ENCODE results near the gene CAND1.

Gene CAND1

GRCh38 chr12:67268896-67269632 is at the start of gene CAND1:
Gene CAND1, plus strand, starts transcription at chr12:67269358. Its CDS starts 360 bp downstream, at chr12:67269718.
- peak; percentile 95 for DNase-seq

DNA sequence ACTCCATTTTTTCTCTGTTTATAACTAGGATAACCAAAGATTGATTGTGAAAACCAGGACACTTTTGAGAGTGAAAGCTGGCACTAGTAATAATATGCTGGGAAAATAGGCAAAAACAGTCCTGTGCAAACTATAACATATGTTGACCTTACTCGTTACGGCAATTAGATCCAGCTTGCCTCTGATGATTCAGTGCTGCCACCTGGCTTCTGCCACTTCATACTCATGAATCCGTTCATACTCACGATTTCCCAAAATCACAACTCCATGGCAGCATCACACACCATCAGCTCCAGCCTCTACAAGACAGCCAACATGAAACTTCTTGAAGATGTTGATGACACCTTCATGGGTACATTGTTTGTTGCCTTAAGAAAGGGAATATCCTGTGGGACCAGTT is 49.1 kb upstream of the CAND1 start:
- peak; percentile 2 for DNase-seq

DNA sequence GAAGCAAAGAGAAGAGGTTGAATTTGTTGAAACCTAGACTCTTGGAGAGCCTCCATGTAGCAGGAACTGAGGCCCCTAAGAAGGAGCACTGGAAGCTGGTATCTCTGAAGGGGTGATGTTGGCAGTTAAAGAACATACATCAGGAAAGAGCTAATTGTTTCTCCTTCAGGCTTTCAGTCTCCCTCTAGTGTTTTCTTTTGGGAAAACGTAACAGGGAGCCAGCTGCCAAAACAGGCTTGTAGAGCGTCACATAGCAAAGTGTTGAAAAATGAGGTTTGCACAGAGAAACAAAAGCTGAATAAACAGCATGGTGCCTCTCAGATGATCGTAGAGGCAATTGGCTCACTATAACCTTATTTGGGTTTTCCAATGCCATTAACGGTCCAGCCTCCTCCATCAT is 46.9 kb upstream of the CAND1 start:
- DNase-seq = no peak

DNA sequence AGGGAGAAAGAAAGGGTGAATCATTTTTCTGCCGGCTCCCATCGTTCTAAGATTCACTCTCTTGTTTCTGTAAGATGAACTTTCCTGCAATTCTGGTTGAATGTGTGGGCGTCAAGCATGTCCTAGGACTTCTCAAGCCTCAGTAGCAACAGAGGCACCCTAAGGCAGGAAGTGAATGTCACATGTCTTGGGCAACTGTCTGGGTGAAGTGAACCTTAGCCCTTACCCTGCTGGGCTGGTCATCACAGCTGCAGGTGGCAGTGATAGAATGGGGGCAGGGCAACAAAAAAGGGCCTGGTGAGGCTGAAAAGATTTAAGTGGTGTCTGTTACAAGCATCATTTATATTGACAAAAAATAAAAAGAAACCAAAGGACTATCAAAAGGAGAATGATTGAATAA is 45.9 kb upstream of the CAND1 start:
- no peak for DNase-seq

DNA sequence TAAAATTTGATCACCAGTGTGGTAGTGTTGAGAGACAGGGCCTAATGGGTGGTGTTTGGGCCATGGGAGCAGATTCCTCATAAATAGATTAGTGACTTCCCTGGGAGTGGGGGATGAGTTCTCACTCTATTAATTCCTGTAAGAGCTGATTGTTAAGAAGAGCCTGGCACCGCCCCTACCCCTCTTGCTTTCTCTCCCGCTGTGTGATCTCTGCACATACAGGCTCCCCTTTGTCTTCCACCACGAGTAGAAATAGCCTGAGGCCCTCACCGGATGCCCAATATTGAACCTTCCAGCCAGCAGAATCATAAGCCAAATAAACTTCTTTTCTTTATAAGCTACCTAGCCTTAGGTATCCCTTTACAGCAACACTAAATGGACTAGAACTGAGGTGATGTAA is 31.9 kb upstream of the CAND1 start:
- DNase-seq = no peak

GRCh38 chr12:67239061-67239460 is 30.1 kb upstream of the CAND1 start:
- DNase-seq = no peak

DNA sequence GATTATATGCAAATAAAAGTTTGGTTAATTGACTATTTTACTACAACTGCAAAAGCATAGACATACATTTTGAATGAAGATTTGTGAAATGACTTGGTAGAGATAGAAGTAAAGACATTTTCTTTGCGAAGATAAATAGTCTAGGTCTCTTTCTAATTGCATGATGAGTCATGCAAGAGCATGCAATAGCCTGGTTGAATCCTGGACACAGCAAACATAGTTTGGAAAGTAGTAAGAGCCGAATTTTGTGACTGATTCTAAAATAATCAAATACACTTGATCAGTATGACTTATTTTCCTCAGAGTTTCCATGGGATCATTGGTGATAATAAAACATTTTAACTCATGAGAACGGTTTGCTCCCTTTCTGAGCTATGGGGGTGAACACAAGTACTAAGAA is 27.7 kb upstream of the CAND1 start:
- DNase-seq = no peak

GRCh38 chr12:67243260-67243659 is 25.9 kb upstream of the CAND1 start:
- no peak for DNase-seq

- no peak for DNase-seq
These were observed 23.6 kb upstream of the CAND1 start for GRCh38 chr12:67245571-67245970.

DNA sequence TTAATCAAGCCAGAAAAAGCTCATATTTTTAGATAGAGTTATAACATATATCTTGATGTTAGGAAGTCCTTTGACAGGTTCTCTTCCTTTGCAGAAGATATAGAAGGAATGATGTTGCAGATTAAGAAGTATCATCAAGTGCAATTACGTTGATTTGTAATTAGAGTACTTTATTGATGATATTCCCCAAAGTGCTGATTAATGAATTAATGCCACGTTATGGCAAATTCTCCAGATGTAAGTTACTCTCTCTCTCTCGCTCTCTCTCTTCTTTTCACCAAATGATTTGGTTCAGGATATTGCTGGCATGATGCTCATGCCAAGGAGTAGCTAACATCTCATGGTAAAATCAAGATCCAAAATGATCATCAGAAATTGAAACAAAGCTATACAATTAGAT is 18.1 kb upstream of the CAND1 start:
- no peak for DNase-seq

DNA sequence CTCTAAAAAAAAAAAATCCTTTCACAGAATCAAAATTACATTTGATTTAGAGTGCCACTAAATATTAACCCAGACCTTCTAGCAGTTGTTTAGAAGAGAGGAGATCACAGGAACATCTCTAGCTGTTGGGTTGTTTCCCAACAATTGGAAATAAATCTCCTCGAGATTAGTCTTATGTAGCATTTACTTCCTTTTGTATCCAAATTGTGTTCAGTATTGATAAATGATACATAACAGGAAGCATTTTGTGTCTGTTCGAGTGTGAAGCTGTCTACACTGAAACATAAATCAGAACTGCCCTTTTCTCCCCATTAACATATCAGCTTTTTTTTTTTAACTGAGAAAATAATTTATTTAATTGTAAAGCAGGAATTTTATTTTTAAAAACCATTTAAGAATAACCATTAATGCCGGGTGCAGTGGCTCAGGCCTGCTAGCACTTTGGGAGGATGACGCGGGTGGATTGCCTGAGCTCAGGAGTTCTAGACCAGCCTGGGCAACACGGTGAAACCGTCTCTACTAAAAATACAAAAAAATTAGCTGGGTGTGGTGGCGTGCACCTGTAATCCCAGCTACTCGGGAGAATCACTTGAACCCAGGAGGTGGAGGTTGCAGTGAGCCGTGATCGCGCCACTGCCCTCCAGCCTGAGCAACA is 14.7 kb upstream of the CAND1 start:
- DNase-seq = no peak

GRCh38 chr12:67256649-67257048 is 12.5 kb upstream of the CAND1 start:
- no peak for DNase-seq

DNA sequence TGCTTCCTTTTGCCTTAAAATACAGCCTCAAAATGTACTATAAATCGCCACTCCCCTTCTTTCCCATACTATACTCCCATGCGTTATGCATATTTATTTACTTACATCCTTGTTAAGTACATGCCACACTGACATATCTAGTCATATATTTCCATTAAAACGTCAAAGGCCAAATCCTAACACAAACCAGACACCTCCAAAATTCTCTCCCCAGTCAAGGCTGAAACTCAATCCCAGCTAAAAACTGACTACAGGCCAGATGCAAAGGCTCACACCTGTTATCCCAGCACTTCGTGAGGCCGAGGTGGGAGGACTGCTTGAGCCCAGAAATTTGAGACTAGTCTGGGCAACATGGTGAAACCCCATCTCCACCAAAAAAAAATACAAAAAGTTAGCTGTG is 5.7 kb upstream of the CAND1 start:
- no peak for DNase-seq

- peak; percentile 90 for DNase-seq
These were observed 743 bp upstream of the CAND1 start for GRCh38 chr12:67268335-67268895.

- peak; percentile 31 for DNase-seq
These were observed 745 bp downstream of the CAND1 start for GRCh38 chr12:67269633-67270573.

GRCh38 chr12:67270622-67271021 is 1.5 kb downstream of the CAND1 start:
- DNase-seq = no peak

GRCh38 chr12:67271976-67272375 is 2.8 kb downstream of the CAND1 start:
- no peak for DNase-seq

GRCh38 chr12:67274186-67274585 is 5.0 kb downstream of the CAND1 start:
- no peak for DNase-seq

- DNase-seq = no peak
These were observed 6.3 kb downstream of the CAND1 start for GRCh38 chr12:67275380-67275913.

DNA sequence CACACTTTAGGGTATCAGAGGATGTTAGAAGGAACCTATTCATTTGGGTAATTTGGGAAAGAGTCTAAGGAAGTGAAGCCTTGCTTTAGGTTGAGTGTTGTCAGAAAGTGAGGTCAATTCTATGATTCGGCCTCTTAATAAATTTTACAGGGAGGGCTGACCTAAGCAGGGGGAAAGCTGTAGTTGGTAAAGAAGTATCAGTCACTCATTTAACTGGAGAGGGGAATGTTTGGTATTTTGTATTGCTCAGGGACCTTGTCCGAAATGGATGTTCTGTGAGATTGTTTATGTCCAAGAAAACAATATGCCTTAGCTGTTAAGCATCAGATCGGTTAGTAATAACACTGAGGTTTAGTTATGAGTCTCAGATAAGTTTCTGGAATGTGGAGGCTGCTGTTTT is 7.3 kb downstream of the CAND1 start:
- DNase-seq = no peak

- no peak for DNase-seq
These were observed 10.5 kb downstream of the CAND1 start for GRCh38 chr12:67279637-67280036.

GRCh38 chr12:67280088-67280487 is 10.9 kb downstream of the CAND1 start:
- DNase-seq = no peak

DNA sequence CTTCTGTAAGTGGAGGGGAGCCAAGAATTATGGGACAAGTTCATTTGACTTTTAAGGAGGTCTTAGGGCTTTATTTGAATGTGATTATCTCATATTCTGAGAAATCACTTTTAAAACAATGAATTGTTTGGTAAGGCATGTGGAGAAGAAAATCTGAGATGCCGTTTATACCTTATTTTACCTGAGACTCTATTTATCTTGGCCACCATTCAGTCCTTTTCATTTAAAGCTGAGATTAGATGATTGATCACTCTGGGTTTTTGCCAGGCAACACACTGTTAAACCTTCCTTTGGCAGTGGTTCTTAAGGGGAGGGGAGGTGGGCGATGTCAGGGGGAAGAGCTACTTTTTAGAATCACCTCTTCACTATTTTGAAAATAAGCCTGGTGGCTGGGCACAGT is 11.4 kb downstream of the CAND1 start:
- no peak for DNase-seq
